SK-MEL-5 (cell line): ENCODE data around the gene R3HDM2. TPM values are rescaled to one million over a fixed set of nuclear protein-coding genes. Genes with fewer than 3 reads are reported as not detected.

Experiments
- DNase-seq: peaks from one replicate; pipeline ENCODE4 v3.0.0-alpha.2; 2016; ENCODE audit warnings: low read depth, low spot score
- in situ Hi-C: cut with HindIII; loops from 2 replicates; pipeline ENCODE4 v1.10.0; 2016; ENCODE audit warnings: low sequenced_read_pairs, high pct_unique_total_duplicates, low pct_unique_long_range_greater_than_20kb
- polyA plus RNA-seq, 2 experiments: library from polyadenylated mRNA; depleted of rRNA; stranded (reverse); fragments of >200 nt; gene quantifications; 2 replicates each; pipeline ENCODE4 v1.2.3, GENCODE V29; 2015
- total RNA-seq: library from RNA; depleted of rRNA; stranded (reverse); fragments of >200 nt; shearing (Covaris generic); gene quantifications from 2 replicates; pipeline ENCODE4 v1.2.3, GENCODE V29; 2014; rRNA removed

R3HDM2 gene
- 15.2 and 19.0 TPM in 2 replicates for total RNA-seq
- polyA plus RNA-seq (2015; cell fraction: cytosol; rRNA removed), result 47.3 and 58.4 TPM in 2 replicates
- 83.7 and 97.6 TPM in 2 replicates for polyA plus RNA-seq (2015; cell fraction: nucleus; rRNA removed)

- in situ Hi-C loops, result no loop called here
- DNase-seq, result peak; percentile 95
Observed at GRCh38 chr12:57430931-57431566, at the start of gene R3HDM2. R3HDM2 (minus strand) TSS chr12:57431043; CDS start chr12:57310428, 120,615 bp downstream.

- no peak for DNase-seq
- in situ Hi-C loops, result no loop called here
Observed at GRCh38 chr12:57479376-57480115, 48.7 kb upstream of the R3HDM2 start, which contains the start of gene ARHGAP9. ARHGAP9 (minus strand) TSS chr12:57479866; CDS start chr12:57479406, 460 bp downstream.

GRCh38 chr12:57479043-57479375 is 48.2 kb upstream of the R3HDM2 start:
- DNase-seq, result no peak
- in situ Hi-C loops, result no loop called here

DNA sequence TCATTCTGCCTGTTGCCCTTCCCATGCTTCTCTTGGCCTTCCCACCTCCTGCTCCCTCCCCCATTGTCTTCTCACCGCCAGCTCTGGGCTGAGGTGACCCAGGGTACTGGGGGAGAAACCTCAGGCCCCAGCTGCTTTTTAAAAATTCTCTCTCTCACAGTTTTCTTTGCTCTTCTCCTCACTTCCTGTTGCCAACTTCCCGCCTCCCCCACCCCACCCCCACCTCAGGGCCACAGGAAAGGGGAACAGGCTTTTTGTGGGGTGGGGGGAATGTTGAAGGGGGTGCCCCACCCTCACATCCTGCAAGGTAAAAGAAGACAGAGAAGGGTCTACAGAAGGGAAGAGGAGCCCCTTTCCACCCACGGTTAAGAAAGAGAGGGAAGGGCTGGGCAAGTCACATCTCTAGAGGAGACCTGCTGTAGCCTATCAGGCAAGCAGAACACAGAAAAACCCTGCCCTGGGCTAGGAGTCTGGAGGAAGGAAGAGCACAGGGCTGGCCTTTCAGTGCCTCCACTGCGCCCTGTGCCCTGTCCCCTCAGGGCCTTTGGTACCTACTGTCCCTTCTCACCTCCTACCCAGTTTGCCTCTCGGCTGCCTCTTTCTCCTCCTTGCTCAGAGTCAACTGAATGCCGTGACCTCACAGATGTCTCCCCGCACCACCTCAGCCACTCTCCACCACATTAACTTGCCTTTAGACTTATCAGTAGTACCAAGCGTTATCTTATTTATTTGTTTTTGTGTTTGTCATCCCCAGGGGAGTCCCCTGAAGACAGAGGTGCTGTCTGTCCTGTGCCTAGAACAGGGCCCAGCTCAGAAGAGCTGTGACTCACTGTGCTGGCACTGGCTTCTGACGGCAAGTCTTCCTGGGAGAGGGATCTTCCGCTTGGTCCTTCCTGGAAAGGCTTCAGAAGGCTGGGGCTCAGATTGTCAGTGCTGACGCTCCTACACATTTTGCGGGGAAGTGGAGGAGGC is 47.2 kb upstream of the R3HDM2 start:
- DNase-seq, result no peak
- in situ Hi-C loops, result no loop called here

GRCh38 chr12:57476993-57477709 is 46.3 kb upstream of the R3HDM2 start:
- no peak for DNase-seq
- in situ Hi-C loops, result no loop called here

DNA sequence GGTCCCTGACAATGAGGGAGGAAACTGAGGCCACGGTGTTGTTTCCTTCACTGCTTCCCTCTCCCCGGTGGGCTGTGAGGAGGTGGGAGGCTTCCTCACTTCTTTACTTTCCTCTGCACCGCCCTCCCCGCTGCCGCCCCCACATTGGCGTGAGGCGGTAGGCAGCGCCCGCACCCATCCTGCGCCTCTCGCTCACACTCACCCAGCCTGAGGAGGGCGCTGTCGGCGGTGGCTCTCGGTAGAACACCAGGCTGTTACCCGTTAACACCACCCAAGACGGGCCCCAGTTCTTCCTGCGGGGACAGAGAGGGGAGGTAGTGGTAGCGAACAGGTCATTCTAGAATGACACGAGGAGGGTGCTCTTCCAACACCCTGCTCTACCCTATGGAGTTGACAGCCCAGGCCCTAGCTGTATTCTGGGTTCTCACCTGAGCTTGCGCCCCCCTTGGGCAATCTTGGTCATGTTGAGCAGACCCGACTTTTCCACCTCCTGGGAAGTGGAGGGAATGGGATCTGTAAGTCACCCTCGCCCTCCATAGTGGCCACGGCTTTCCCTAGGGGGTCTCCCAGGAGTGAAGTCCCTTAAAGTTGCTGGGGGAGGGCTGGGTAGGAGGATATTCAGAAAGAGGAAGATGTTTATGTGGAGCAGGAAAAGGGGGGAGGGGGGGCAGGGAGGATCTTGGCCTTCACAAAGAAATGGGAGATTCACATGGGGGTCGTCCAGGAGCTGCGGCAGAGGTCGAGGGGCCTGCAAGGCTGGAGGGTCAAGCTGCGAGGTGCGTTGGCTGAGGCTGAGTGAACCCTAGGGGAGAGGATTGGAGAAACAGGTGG is 45.5 kb upstream of the R3HDM2 start:
- no peak for DNase-seq
- in situ Hi-C loops, result no loop called here

GRCh38 chr12:57475271-57476161 is 44.7 kb upstream of the R3HDM2 start:
- DNase-seq, result no peak
- in situ Hi-C loops, result no loop called here

- no peak for DNase-seq
- in situ Hi-C loops, result no loop called here
Observed at GRCh38 chr12:57474862-57475261, 44.0 kb upstream of the R3HDM2 start.

GRCh38 chr12:57474430-57474829 is 43.6 kb upstream of the R3HDM2 start:
- in situ Hi-C loops, result no loop called here
- DNase-seq, result no peak

- DNase-seq, result no peak
- in situ Hi-C loops, result no loop called here
Observed at GRCh38 chr12:57473886-57474285, 43.0 kb upstream of the R3HDM2 start.

GRCh38 chr12:57473392-57473791 is 42.5 kb upstream of the R3HDM2 start:
- no peak for DNase-seq
- in situ Hi-C loops, result no loop called here

DNA sequence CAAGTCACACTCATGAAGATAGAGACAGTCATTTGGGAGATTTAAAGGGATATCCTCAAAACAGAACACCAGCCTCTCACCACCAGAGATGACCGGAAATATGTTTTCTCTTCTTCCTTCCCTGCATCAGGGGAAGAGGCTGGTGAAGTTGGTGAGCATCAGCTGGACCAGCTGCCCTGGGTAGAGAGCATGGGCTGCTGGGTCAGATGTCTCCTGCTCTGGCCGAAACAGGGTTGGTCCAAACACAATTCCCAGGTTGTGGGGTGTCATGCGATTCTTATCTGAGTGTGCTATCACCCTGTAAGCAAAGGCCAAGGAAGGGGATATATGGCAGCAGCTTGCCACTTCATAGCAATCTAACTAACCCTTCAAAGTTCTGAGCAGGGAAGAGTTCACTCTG is 41.5 kb upstream of the R3HDM2 start:
- DNase-seq, result no peak
- in situ Hi-C loops, result no loop called here

DNA sequence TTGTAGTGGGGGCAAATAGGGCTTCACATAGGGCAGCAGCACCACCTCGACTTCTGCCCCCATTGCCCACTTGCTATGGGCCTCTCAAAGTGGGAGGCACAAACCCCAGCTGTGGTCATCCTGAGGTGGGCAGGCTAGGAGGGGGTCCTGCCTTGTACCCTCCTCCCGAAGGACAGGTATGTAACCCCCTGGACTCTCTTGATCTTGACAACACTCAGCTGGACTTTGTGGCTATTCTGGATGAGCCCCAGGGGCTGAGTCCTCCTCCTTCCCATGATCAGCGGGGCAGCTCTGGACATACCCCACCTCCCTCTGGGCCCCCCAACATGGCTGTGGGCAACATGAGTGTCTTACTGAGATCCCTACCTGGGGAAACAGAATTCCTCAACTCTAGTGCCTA is 40.8 kb upstream of the R3HDM2 start:
- no peak for DNase-seq
- in situ Hi-C loops, result no loop called here

- no peak for DNase-seq
- in situ Hi-C loops, result no loop called here
Observed at GRCh38 chr12:57470970-57471656, 40.3 kb upstream of the R3HDM2 start.

GRCh38 chr12:57470286-57470969 is 39.6 kb upstream of the R3HDM2 start:
- DNase-seq, result no peak
- in situ Hi-C loops, result no loop called here
